Type B pancreatic cell (in vitro differentiated cells): Measurements from ENCODE around the gene MAN1A2. TPM values are rescaled to one million over a fixed set of nuclear protein-coding genes. Genes with fewer than 3 reads are reported as not detected.

Experiments used
- DNase-seq: peaks from one replicate; pipeline ENCODE4 v3.0.0; 2021; ENCODE audit warnings: mixed read lengths; ENCODE audit not compliant: unreplicated experiment; ENCODE audit errors: extremely low spot score
- H3K27ac Mint-ChIP-seq: 2 replicates; pipeline ENCODE4 v1.8.0; 2021; ENCODE audit warnings: mild to moderate bottlenecking, mixed read lengths
- H3K27me3 Mint-ChIP-seq: 2 replicates; pipeline ENCODE4 v1.8.0; 2021; ENCODE audit warnings: mixed read lengths
- H3K36me3 Mint-ChIP-seq: 2 replicates; pipeline ENCODE4 v1.8.0; 2021; ENCODE audit warnings: mixed read lengths
- H3K4me1 Mint-ChIP-seq: one replicate; pipeline ENCODE4 v1.8.0; 2021; ENCODE audit warnings: mixed read lengths; ENCODE audit not compliant: unreplicated experiment
- H3K4me3 Mint-ChIP-seq: 2 replicates; pipeline ENCODE4 v1.8.0; 2021; ENCODE audit warnings: mild to moderate bottlenecking, mixed read lengths
- H3K9me3 Mint-ChIP-seq: 2 replicates; pipeline ENCODE4 v1.8.0; 2021; ENCODE audit warnings: mixed read lengths
- total RNA-seq: library from RNA; stranded (reverse); gene quantifications from 2 replicates; pipeline ENCODE4 v1.2.1, GENCODE V29; 2021; ENCODE audit warnings: low replicate concordance
- TF ChIP-seq, protein P1 (sequence below): fragments of 200-600 bp; sonication (generic); conservative IDR thresholded peaks from 2 replicates; pipeline ENCODE4 v1.5.0; 2021; ENCODE audit warnings: antibody characterized with exemption, mild to moderate bottlenecking

The MAN1A2 gene
- total RNA-seq, 1 donor from 2014 or later, result 56.1 TPM

- DNase-seq, result no peak
- Mint-ChIP-seq H3K27me3 (no peaks in the 10 kb centered on the region), H3K27ac (no peak overlapping the region), H3K36me3 (no peaks in the 10 kb centered on the region), H3K4me1 (peaks cover 10% of the 10 kb centered on the region), H3K9me3 (no peaks in the 10 kb centered on the region), H3K4me3 (no peak overlapping the region)
- TF ChIP-seq, protein P1, sequence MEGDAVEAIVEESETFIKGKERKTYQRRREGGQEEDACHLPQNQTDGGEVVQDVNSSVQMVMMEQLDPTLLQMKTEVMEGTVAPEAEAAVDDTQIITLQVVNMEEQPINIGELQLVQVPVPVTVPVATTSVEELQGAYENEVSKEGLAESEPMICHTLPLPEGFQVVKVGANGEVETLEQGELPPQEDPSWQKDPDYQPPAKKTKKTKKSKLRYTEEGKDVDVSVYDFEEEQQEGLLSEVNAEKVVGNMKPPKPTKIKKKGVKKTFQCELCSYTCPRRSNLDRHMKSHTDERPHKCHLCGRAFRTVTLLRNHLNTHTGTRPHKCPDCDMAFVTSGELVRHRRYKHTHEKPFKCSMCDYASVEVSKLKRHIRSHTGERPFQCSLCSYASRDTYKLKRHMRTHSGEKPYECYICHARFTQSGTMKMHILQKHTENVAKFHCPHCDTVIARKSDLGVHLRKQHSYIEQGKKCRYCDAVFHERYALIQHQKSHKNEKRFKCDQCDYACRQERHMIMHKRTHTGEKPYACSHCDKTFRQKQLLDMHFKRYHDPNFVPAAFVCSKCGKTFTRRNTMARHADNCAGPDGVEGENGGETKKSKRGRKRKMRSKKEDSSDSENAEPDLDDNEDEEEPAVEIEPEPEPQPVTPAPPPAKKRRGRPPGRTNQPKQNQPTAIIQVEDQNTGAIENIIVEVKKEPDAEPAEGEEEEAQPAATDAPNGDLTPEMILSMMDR, result no peak
These were observed 210.1 kb downstream of the MAN1A2 start for GRCh38 chr1:117577191-117577885.

DNA sequence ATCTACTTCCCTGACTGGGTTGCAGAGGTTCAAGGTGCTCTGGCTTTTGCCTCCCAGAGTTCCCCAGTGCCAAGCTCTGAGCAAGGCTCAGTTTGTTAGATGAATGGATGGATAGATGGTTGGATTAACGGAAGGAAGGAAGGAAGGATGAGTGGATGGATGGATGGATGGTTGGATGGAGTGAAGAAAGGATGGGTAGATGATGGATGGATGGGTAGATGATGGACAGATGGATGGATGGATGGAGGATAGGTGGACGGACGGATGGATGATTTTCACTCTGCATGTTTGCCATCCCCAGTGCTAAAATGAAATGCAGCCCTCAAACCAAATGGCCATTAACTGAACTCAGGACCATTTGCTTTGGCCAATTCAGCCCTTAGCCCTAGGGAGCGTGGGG lies 211.2 kb downstream of the MAN1A2 start:
- no peak overlapping the region for H3K27ac Mint-ChIP-seq
- no peaks in the 10 kb centered on the region for H3K36me3 Mint-ChIP-seq
- DNase-seq, result no peak
- peaks cover 6% of the 10 kb centered on the region for H3K4me1 Mint-ChIP-seq
- no peaks in the 10 kb centered on the region for H3K9me3 Mint-ChIP-seq
- no peaks in the 10 kb centered on the region for H3K27me3 Mint-ChIP-seq
- TF ChIP-seq, protein P1, result no peak
- H3K4me3 Mint-ChIP-seq, result no peak overlapping the region

Other genes with a start within 250 kb of the MAN1A2 start
- 19.8 and 23.3 TPM in 2 replicates for gene TRIM45, start 245.7 kb upstream of the MAN1A2 start, total RNA-seq
- gene VTCN1, start 156.5 kb upstream of the MAN1A2 start, total RNA-seq, result 49.4 and 125 TPM in 2 replicates
- 12.9 and 13.8 TPM in 2 replicates for gene TENT5C, start 238.6 kb downstream of the MAN1A2 start, total RNA-seq